ENCODE results near the gene HOXB6.
A peak's percentile ranks its signal among the peaks of the same experiment; 100 is the strongest.

HOXB6 gene

DNA sequence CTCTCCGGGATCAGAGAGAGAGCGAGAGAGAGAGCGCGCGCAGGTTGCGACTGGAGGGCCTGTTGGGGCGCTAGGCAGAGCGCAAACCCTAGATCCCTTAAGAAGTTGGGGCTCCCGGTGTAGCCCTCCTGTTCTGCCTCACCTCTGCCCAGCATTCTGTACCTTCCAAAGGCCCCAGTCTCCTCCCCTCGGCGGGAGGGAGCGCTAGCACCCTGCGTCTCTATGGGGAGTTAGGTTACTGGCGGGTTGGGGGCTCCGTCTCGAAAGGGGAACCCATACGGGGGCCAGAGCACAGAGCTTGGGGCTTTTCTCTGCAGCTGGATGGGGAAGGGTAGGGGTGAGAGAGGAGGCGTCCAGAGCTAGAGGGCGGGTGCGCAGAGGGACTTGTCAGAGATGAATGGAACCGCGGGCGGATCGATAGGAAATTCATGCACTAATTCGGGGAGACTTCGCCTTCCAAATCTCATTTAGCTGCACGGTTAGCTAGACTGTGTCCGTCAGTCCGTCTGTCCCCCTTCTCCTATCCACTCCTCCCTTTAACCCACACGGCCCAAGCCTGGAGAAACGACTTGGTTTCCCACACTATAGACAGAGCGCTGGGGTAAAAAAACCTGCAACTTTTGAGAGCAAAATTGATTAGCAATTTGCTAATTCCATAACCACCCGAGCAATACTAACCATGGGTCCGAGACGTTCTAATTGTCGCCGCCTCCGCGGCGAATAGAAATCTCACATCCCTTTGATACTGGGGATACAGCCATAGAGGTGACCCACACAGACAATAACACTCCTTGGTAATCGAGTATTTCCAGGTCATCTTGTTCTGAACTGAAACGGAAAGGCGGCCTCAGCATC, 25.9 kb downstream of the HOXB6 start:
- no peak for DNase-seq (ENCODE audit: low read depth)

DNA sequence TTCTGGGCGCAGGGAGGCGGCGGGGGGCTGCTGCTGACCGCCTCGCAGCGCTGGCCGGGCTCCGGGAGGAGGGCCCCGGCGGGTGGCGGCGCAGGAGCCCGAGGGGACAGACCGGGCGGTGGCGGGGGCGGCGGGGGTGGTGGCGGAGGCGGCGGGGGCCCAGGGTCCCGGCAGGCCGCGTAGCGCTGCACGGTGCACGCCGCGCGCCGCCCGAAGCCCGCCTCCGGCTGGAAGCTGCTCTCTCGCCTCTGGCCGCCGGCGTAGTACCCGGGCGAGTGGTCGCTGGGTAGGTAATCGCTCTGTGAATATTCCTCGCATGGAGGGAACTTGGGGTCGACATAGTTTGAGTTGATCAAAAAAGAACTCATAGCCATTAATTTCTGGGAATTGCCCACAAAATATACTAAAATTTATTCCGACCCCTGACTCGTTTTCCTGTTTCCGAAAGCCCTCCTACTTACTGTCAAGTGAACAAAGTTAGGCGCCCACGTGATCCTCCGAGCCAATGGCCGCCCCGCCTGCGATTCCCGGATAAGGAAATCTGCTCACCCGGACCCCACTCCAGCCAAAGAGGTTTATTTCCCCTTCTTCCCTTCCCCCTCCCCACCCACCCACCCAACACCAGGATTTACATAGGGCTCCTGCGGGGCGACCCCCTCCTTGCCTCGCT, 26.7 kb downstream of the HOXB6 start, which contains the start of gene HOXB4:
Gene HOXB4, minus strand, starts transcription at position 405 of the 670 bp plus-strand sequence. Its CDS starts 31 bp downstream, at position 374.
- DNase-seq (ENCODE audit: low read depth) = peak; percentile 81

- DNase-seq (ENCODE audit: low read depth) = no peak
These were observed 27.3 kb downstream of the HOXB6 start for GRCh38 chr17:48577330-48577945.

GRCh38 chr17:48576479-48577309, 28.1 kb downstream of the HOXB6 start:
- DNase-seq (ENCODE audit: low read depth) = no peak

DNA sequence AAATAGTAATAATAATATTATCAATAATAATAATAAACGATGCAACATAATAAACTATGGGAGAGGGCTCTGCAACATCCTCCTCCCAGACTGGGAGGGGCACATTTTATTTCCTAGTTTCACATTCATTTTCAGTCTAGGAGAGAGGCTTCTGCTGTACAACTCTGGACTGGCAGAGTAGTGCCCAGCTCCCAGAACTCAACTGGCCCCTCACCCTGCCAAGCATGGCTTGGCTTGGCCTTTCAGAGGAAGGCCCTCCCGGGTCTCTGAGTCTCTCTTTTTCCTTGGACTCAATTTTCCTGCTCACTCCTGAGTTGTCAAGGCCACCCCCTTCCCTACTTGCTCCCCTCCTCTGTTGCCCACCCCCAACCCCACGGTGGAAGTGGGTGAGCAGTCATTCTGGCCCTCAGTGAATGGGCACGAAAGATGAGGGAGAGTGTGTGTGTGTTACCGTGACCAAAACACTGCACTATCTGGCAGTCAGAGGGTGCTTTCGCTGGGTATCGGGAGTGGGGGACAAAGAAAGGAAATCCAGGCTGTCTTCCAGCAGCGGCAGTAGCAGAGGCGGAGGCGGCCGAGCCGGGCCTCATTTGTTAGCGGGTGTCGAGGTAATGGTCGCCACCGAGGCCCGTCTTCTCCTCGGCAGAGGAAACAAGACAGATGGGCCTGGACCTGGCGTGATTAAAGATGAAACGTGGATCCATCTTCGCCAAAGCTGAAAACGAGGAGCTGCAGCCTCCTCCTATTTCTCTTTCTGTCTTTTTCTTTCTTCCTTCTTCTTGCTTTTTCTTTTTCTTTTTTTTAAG, 28.9 kb downstream of the HOXB6 start:
- DNase-seq (ENCODE audit: low read depth) = no peak

DNA sequence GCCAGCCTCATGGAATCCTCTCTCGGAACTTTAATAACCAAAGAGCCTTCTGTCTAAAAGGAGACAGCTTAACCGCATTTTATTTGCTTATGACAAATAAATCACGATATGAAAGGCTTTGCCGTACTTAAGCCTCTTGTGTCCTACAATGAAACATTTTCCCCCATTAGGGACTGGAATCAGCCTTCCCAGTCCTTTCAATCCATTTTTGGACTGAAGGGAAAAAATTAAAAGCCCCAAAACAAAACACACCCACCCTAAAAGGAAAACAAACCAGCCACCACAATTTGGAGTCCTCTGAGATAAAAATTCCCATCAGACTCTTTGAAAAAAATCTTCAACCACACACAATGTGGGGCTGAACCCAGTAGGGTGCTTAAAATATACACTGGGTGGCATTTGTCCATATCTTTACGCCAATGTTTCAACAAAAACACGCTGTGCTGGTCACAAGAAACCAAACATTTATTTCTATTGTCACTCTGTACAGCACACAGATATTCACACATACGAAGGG, 29.7 kb downstream of the HOXB6 start:
- DNase-seq (ENCODE audit: low read depth) = no peak

DNA sequence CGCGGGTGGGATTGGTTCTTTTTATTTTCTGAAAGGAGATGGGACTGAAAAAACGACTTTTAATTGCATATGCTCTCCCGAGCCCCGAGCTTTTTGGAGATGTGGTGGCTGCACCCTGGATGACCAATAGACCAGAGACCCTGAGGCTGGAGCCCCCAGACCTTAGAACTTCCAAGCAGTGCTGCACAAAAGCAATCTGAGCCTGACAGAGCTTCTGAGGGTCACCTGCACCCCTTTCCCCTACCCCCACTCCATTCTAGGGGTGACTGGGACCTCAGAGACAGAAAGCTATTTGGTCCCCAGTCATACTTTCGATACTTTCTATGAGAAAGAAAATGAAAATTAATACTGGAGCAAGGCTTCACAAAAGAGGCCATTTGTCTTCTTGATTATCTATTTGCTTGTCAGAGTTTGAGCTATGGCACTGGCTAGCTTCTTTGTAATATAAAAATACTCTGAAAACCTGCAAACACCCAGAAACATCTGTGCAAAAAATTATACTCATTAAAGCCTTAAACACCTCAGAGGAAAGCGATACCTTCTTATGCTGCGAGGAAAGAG, 30.2 kb downstream of the HOXB6 start:
- DNase-seq (ENCODE audit: low read depth) = no peak

DNA sequence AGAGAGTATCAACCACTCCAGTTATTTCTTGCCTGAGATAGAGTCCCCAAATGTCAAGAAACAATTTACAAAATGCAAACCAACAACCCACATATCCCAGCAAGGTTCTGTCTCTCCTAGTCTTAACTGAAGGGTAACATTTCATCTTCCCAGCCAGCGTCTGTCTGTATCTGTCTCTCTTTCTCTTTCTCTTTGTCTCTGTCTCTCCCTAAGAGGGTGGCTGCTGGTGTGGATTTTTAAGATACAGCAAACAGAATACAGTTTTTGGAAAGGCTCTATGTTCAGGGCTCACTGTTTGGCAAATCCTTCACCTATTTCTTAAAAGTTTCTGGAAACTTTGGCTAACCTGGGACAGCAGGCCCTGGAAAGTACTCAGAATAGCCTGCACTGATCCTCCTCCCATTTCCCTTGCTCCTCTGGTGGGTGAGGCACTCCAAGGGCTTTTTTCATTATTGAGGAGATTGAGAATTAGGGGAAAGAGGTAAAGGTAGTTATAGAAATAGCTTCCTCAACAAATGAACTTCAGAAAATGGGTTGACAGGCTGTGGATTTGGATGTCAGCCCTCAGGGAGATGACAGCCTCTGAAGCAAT, 32.9 kb downstream of the HOXB6 start:
- no peak for DNase-seq (ENCODE audit: low read depth)

DNA sequence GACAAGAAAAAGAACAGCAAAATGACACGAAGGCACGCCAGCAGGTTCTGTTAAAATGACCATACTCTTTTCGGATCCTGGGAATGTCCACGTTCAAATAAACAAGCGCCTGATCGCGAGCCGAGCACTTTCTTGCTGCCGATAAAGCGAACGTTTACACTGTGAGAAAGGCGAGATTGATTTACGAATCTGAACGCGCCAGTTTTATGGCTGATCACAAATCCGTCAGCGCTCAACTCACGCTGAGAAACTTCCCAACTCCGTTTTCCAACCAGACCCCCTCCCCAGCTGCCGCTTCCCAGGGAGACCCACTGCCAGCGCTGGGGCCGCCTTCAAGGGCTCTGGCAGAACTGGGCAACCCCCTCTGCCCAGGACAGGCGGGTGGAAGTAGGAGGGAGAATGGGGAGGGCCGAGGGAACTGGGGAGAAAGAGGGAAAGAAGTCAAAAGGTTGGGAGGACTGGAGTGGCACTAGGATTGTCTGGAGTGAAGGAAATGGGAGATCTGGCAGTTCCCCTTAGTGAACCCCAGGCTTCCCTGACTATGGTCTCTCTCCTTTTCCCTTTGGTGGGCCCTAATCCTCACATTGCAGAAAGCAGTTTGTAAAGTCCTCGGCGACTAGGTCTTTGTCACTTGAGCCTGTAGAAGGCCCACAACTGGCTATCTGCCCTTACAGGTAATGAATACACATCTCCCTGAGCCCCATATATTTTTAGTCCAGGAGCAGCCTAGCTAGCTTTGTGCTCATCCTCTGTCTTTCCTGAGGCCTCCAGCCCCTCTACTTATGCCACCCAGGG, 33.6 kb downstream of the HOXB6 start:
- no peak for DNase-seq (ENCODE audit: low read depth)

GRCh38 chr17:48570325-48571023, 34.3 kb downstream of the HOXB6 start:
- DNase-seq (ENCODE audit: low read depth) = no peak

GRCh38 chr17:48569674-48570324, 35.0 kb downstream of the HOXB6 start:
- DNase-seq (ENCODE audit: low read depth) = no peak

- DNase-seq (ENCODE audit: low read depth) = no peak
These were observed 35.6 kb downstream of the HOXB6 start for GRCh38 chr17:48569240-48569582.

DNA sequence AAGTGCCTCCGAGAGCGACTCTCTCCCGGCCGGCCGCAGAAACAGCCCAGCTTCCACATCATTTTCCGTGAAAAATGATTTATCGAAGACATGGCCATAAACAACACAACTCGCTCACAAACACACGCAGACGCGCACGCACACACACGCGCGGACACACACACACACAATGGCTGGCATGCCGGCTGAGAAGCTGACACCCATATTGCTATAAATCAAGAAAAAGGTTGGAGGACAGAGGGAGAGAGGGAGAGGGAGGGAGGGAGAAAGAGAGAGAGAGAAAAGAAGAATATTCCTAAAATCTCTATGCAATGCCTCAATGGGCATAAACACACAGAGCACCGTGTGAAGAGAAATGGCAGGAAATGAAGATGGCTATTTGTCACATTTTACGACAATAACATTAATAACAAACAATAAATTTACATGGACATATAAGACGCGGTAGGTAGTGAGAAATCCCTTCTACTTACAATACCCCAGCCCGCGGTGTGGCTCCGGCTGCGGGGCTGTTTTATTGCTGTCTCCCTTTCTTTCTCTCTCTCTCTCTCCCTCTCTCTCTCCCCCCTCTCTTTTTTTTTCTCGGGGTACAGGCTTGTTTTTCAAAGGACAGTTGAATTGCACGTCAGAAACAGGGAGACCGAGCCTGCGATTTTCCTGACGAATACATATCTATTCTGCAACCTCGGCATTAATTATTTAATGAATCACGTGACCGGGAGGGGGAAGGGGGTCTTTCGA, 36.1 kb downstream of the HOXB6 start:
- DNase-seq (ENCODE audit: low read depth) = no peak

- DNase-seq (ENCODE audit: low read depth) = no peak
These were observed 37.0 kb downstream of the HOXB6 start for GRCh38 chr17:48567646-48568354.

- no peak for DNase-seq (ENCODE audit: low read depth)
These were observed 37.6 kb downstream of the HOXB6 start for GRCh38 chr17:48567209-48567608.

GRCh38 chr17:48566717-48567116, 38.1 kb downstream of the HOXB6 start:
- DNase-seq (ENCODE audit: low read depth) = no peak
